HG03342 (cell line): Measurements from ENCODE around the gene PGM2.
A peak's percentile ranks its signal among the peaks of the same experiment; 100 is the strongest.

Experiments
- ATAC-seq: cut with Tn5 transposase; IDR thresholded peaks from one replicate; pipeline ENCODE4 v1.9.1; 2021; ENCODE audit warnings: mild to moderate bottlenecking, moderate library complexity; ENCODE audit not compliant: unreplicated experiment

Gene PGM2

GRCh38 chr4:37860266-37860665, 33.8 kb downstream of the PGM2 start:
- ATAC-seq = no peak

GRCh38 chr4:37862961-37863360, 36.5 kb downstream of the PGM2 start:
- no peak for ATAC-seq

DNA sequence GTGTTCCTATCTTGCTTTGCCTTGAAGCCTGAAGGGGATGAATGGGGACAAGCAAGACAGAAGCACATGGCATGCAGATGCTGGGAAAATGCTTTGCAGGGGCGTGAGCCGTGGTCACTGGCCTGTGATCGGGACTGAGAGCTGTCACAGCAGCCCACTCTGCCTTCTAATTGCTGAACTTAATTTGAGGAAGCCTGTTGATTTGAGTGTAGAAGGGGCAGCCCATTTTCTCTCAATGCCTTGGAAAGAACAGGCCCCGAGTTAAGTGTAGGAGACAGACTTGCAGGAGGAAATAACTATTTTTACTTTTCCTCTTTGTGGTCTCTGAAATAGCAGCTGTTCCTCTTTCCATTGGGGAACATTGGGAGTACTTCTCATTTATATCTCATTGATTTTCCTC, 38.3 kb downstream of the PGM2 start:
- no peak for ATAC-seq

DNA sequence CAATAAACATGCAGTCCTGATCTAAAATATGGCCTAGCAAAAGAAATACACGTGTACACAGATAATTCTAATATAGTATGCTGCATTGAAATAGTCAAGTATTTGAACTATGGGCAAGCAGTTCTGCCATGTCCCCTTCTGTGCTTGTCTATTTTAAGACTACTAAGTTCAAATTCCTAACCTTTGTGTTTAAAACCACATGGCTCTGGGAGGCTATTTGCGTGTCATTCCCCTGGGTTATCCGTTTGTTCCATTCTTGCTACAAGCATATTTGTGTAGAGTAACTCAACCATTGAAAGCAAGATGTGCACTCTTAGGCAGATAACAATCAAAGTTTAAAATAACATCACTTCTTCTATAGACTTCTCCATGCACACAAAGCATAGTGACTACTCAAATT, 39.0 kb downstream of the PGM2 start:
- no peak for ATAC-seq

DNA sequence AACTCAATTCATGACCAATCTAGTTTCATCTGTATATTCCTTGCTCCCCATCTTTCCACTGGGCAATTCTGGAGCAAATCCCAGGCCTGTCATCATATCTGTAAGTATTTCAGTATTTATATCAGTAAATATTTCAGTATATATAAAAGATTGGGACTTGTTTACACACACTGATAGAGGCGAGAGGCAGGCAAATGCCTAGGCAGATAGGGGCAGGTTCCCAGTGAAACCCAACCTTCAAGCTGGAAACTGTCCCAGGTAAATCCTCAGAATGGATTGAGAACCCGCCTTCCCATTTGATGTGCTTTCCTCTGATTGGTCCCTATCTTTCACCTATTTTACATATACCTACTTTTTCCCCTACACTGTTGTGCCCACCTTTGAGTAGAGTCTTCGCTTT, 40.6 kb downstream of the PGM2 start:
- no peak for ATAC-seq

DNA sequence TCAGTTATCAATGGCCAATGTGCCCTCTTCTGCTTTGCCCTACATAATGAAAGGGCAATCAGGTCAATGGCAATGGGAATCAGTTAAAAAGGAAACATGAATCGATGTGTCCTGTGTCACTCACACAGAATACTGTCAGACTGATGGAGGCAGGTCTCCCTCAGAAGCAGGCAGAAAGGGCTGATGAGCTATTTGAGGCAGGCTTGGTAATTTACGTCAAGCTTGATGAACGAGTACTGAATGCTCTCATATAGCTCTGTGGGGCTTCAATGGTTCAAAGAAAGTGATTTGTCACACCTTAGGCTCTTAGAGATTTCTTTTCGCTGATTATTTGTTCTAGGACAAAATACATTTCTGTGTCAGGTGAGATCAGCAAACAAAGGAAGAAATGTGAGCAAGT, 41.8 kb downstream of the PGM2 start:
- no peak for ATAC-seq

DNA sequence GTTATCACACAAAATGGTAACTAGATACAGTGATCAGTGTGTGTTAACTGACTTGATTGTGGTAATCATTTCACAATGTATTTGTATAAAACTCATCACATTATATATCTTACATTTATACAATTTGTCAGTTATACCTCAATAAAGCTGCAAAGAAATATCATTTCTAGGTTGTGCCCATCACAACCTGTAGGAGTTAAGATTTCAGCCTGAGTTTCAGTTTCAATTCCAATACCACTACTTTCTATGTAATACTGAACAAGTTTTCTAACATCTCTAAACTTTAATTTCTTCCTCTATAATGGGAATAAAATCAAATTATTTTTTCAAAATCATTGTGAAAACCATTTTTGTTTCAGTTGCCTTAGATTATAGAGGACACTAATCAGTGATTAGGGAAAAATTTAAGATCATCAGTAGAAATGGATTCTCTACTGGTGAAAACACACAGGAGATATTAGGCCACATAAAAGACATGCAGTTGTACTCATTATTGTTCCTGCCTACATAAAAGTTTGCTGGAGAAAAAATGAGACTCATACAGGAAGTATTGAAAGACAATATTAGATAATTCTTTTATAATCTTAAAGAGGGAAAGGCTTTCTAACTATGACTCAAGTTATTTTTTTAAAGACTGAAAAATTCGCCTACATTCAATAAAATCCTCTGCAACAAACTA, 46.0 kb downstream of the PGM2 start:
- ATAC-seq = no peak

DNA sequence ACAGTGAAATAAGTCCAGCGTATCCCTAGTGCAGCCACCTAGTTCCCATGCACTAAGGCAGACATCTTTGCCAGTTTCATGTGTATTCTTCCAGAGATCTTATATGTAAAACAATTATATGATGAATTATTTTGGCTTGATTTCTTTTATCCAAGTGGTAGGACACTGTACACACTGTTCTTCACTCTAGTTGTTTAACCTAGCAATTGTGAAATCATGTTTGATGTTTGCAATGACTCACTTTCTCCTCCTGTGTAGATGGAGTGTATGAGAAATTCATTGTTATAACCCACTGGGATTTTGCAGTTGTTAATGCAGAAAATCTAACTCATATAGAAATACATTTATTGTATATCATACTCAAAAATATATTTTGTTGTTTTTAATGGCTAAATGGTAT, 46.9 kb downstream of the PGM2 start:
- ATAC-seq = no peak

- no peak for ATAC-seq
These were observed 49.7 kb downstream of the PGM2 start for GRCh38 chr4:37876156-37876555.

- no peak for ATAC-seq
These were observed 52.9 kb downstream of the PGM2 start for GRCh38 chr4:37879365-37879764.

DNA sequence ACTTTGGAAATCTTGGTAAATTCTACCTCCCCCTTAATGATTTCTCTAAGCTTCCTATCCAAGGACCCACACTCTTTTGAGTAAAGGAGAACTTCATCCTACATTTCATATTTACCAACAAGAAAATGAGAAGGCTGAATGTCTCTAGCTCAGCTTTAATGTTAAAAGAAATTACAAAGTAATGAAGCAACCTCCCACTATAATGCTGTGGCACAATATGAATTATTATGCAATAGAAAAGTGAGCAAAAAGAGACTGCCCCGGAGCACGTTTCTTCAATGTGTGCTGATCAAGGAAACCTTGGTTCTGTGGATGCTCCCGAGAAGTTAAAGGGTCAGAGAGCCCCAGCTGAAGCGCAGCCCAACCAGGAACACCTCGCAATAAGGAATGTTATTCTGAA, 55.3 kb downstream of the PGM2 start:
- no peak for ATAC-seq

DNA sequence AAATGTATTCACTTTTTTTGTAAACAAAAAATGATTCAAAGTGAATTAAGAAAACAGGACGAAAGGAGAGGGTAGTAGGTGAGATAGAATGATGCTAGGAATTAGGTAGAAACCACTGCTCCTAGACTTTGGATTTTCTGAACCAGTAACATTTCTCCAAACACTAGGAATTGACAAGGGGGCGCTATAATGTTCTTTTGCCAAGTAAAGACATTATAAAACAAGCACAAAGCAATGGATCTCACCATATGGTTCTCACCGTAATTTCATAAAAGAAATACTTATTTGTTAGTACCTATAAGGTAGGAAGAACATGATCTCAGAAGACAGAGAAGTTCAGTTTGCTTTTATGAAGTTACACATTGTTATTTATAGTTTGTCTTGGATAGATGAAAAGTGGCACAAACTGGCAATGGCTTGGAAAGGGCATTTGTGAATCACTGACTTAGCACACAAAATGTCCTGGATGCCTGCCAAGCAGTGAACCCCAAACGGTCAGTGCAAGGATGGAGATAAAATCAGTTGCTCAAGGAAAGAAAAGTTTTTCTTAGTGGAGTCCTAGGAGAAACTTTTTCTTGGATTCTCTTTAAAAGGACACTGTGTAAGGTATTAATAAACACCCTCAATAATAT, 56.3 kb downstream of the PGM2 start:
- ATAC-seq = no peak

DNA sequence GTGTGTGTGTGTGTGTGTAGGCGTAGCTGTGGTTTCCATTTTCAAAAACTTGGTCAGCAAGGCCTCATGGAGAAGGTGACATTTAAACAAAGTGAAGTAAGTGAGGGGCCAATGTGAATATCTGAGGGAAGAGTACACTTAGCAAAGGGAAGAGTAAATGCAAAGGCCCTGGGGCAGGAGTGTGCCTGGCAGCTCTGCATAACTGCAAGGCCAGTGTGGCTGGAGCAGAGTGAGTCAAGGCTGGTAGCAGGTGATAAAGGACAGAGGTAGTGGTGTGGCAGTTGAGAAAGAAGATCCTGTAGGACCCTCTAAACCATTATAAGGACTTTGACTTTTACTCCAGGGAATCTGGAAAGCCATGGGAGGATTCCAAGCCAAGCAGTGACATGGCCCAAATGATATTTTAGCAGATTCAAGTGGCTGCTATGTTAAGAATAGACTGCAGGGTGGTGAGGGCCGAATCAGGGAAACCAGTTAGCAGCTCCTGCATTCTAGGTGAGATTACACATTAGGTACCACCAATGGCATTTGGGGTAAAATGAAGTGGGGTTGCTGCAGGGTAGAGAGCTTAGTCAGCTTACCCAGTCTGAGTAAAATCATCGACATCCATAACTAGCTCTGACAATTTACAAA, 58.5 kb downstream of the PGM2 start:
- no peak for ATAC-seq

DNA sequence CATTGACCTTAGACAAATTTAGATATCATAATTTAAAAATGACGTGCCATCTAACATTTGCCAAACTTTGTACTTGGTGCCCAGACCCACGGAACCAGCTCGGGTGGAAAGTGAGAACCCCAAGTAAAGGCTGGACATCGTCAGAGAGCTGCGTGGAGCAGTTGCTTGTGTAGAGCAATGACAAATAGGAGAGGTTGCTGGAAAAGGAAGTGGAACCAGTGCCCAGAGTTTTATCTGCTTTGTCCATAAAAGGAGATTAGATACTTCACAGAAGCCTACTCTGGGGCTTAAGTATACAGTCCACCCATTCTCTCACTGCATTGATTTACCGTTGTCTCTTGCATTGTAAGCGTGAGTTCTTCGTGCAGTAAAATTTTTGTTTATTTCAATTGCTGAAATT, 59.0 kb downstream of the PGM2 start:
- ATAC-seq = no peak

DNA sequence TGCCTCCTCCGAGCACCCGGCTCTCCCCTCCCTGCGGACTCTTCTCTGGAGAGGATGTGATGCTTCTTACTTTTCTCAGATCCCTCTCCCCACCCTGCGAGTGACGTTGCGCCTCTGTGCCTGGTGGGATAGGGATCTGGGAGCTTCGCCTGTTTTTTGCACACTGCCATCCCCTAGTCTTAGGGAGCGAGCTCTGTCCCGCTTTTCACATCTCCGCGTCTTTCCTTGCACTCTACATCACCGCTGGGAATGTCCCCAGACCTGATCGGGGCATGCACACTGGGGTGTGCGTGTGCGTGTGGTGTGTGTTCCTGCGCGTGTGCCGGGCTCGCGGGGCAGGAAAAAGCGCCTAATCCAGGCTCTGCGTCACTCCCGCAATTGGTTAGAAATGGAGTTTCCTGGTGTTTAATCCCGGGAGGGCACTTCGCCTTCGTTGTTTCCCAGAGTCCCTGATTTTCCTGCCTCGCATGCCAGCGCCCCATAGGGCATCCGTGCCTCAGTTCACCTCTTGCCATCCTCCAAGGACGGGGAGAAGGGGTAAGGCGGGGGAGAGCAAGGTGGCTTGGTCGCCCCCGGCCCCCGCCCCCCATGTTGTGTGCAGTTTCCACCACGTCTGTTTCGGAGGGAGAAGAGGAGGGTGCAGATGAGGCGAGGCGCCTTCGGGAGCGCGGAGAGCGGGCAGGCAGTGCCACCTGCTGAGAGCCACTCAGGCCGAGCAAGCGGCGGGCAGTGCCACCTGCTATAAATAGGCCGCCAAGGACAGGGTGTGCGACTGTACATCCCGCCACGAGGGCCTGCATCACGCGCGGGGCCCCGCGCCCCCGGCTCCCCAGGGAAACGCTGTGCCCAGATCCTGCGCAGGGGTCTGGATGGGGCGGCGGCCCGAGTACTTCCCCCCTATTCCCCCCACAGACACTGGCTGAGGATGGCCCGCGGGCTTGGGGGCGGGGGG, 63.6 kb downstream of the PGM2 start:
- no peak for ATAC-seq

DNA sequence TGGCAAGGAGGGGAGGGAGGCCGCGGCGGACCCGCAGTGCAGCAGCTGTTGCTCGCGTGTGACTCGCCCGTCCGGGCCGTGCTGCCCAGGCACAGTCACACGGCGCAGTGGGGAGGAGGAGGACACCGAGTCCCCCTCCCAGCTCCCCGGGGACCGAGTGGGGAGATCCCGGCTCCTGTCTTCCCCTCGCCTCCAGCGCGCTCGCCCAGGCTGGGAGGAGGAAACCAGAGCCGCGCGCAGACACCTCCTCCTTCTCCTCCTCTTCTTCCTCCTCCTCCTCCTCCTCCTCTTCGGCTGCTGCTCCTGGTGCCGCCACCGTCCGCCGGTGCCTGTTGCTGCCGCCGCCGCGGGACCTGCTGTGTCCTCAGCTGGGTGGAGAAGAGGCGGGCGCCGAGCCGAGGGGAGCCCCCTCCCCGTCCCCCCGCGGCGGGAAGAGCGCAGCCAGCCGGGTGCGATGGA, 64.3 kb downstream of the PGM2 start, which contains the start of gene TBC1D1:
TSS of gene TBC1D1 (plus strand) at position 284 of the 459 bp plus-strand sequence. CDS start 11,012 bp downstream, outside the sequence.
- ATAC-seq = peak; percentile 29

GRCh38 chr4:37891260-37892159, 65.0 kb downstream of the PGM2 start:
- ATAC-seq = peak; percentile 54

DNA sequence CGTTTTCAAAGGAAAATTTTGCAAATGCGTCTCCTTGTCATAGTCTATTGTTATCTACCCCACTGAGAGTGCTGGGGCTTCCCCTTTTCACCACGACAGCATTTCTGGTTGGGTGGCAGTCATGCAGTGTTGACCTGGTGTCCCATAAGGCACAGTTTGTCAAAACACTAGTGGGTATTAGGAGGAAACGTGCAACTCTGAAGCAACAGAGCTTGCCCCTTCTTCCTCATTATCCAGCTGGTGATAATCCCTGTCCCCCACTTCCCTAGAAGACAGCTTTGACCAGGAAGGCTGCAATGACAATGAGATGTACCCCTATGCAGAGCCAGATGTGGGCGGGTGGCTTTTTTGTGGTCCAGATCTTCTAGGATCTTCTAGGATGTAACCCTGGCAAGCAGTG, 66.2 kb downstream of the PGM2 start:
- peak; percentile 41 for ATAC-seq

DNA sequence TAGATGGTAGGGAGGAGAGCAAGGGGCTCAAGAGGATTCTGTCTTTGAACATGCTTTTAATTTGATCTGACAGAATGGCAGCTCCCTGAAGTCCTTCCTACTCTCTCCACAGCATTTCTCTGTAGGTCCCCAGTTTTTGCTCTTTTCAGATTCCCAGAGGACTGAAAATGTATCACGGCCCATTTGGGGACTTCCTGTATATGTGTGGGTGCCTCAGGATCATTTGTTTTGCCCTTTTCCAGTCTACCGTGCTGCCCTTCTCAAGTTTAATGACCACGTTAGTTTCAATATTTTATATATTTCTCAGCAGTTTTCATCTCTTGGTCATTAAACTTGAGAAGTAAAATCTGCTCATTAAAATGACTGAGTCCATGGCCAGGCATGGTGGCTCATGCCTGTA, 66.7 kb downstream of the PGM2 start:
- no peak for ATAC-seq

DNA sequence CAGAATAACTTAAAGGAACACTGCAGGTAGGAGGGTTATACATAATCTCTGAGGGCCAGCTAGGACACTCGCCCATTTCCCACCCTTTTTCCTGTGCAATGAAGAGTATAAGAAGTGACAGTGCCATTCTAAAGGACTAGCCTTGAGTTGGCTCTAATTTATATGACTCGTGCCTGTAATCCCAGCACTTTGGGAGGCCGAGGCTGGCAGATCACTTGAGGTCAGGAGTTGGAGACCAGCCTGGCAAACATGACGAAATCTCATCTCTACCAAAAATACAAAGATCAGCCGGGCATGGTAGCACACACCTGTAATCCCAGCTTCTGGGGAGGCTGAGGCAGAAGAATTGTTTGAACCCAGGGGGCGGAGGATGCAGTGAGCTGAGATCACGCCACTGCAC, 68.8 kb downstream of the PGM2 start:
- ATAC-seq = no peak
